Lower lobe of right lung (tissue), 2 donors: ENCODE data around the gene ATAD1. TPM values are rescaled to one million over a fixed set of nuclear protein-coding genes. Genes with fewer than 3 reads are reported as not detected.

Experiments used
- ATAC-seq, 2 donors: fragments of 200-7000 bp; cut with Tn5 transposase; one replicate each; pipeline ENCODE4 v1.9.1; 2020 to 2022; ENCODE audit warnings: mild to moderate bottlenecking in 2 of 2, moderate library complexity in 2 of 2
- DNase-seq: peaks from one replicate; pipeline ENCODE4 v3.0.0-alpha.2; 2020
- H3K27ac ChIP-seq: fragments of 200-600 bp; one replicate; pipeline ENCODE4 v1.8.0; 2022
- H3K27me3 ChIP-seq: fragments of 200-600 bp; one replicate; pipeline ENCODE4 v1.8.0; 2022; ENCODE audit warnings: low read depth
- H3K36me3 ChIP-seq: fragments of 200-600 bp; one replicate; pipeline ENCODE4 v1.8.0; 2022; ENCODE audit warnings: mild to moderate bottlenecking
- H3K4me1 ChIP-seq: fragments of 200-600 bp; one replicate; pipeline ENCODE4 v1.8.0; 2022
- H3K4me3 ChIP-seq: fragments of 200-600 bp; one replicate; pipeline ENCODE4 v1.8.0; 2022; ENCODE audit warnings: mild to moderate bottlenecking
- H3K9me3 ChIP-seq: fragments of 200-600 bp; one replicate; pipeline ENCODE4 v1.8.0; 2022
- CTCF ChIP-seq: fragments of 200-600 bp; IDR thresholded peaks from one replicate; pipeline ENCODE4 v1.8.0; 2022; ENCODE audit warnings: antibody characterized with exemption, mild to moderate bottlenecking
- intact Hi-C: fragments of 100-400 bp; cut with DNase I; formaldehyde crosslinking; loops from one replicate; pipeline ENCODE4 v1.11.0; 2022
- total RNA-seq: library from RNA; stranded (reverse); fragmentation: NEBNext Ultra II Directional; extraction: Animal tissue kit (Norgen Biotek cat#: 25700); gene quantifications from one replicate; pipeline ENCODE4 v1.2.1, GENCODE V29; 2021
- donor health status: DM: no; HTN: yes; CAD: no; lungs with severe emphysema.

The ATAD1 gene
- total RNA-seq, 1 donor from 2014 or later = 51.2 TPM

DNA sequence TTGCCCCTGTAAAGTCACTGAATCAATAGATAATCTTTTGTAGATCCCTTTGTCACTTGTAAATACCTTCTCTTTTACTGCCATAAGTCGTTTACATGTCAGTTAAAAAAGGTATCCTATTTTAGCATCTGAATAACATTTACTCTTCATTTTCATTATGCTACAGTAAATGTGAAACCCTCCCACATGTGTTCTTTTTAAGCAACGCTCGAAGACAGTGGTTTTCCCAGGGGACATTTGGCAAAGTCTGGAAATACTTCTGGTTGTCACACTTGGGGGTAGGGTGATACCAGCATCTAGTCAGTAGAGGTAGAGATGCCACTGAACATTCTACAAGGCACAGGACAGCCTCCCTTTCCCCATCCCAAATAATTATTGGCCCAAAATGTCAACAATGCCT is 23.7 kb downstream of the ATAD1 start:
- no peak for TF ChIP-seq CTCF
- Histone ChIP-seq H3K9me3 (no peaks in the 10 kb centered on the region), H3K4me1 (no peaks in the 10 kb centered on the region), H3K36me3 (peaks cover 20% of the 10 kb centered on the region), H3K27ac (no peak overlapping the region), H3K27me3 (no peaks in the 10 kb centered on the region), H3K4me3 (no peak overlapping the region)
- intact Hi-C loops = no loop called here
- DNase-seq (no peak), ATAC-seq (no peak)

DNA sequence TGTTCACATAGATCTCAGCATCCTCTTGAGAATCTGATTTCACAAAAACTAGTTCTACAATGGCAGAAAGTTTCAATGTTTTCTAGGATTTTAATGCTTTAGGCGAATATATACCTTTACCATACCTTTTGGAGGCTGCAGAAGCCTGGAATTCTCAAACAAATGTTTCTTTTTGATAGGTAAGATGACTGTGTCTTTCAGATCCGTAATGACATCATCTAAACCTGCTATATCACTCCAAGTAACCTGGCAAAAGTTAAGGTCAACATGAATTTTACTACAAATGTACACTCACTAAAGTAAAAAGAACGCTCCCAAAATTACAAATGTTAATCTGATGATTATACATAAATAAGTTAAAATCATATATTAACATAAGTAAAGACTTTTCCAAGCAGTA is 27.8 kb downstream of the ATAD1 start:
- Histone ChIP-seq H3K36me3 (peaks cover 34% of the 10 kb centered on the region), H3K27ac (no peak overlapping the region), H3K9me3 (no peaks in the 10 kb centered on the region), H3K27me3 (no peaks in the 10 kb centered on the region), H3K4me1 (no peaks in the 10 kb centered on the region), H3K4me3 (no peak overlapping the region)
- intact Hi-C loops = no loop called here
- no peak for ATAC-seq
- no peak for TF ChIP-seq CTCF
- no peak for DNase-seq

GRCh38 chr10:87786421-87786820 is 31.6 kb downstream of the ATAD1 start:
- Histone ChIP-seq H3K27ac (no peak overlapping the region), H3K4me1 (no peaks in the 10 kb centered on the region), H3K36me3 (peaks cover 46% of the 10 kb centered on the region), H3K27me3 (no peaks in the 10 kb centered on the region), H3K4me3 (no peak overlapping the region), H3K9me3 (no peaks in the 10 kb centered on the region)
- TF ChIP-seq CTCF = no peak
- ATAC-seq (no peak), DNase-seq (no peak)
- intact Hi-C loops = no loop called here

DNA sequence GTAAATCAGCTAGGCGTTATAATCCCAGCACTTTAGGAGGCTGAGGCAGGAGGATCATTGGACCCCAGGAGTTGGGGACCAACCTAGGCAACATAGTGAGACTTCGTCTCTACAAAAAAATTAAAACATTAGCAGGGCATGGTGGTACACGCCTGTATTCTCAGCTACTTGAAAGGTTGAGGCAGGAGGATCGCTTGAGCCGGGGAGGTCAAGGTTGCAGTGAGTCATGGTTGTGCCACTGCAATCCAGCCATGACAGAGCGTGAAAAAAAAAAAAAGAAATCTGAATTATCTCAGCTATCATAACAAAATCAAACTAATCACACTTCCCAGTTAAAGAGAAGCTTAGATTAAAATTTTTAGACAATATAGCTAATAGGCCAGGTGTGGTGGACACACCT is 35.3 kb downstream of the ATAD1 start:
- no peak overlapping the region for H3K27ac ChIP-seq
- intact Hi-C loops = no loop called here
- no peak for ATAC-seq

GRCh38 chr10:87781545-87781944 is 36.5 kb downstream of the ATAD1 start:
- H3K9me3 ChIP-seq = no peaks in the 10 kb centered on the region
- no peaks in the 10 kb centered on the region for H3K27me3 ChIP-seq
- peaks cover 41% of the 10 kb centered on the region for H3K36me3 ChIP-seq
- ATAC-seq (no peak), DNase-seq (no peak)
- no peak overlapping the region for H3K27ac ChIP-seq
- intact Hi-C loops = no loop called here
- H3K4me1 ChIP-seq = no peaks in the 10 kb centered on the region
- H3K4me3 ChIP-seq = no peak overlapping the region
- TF ChIP-seq CTCF = no peak

More for the DNA sequence above, 35.3 kb downstream of the ATAD1 start:
- Histone ChIP-seq H3K36me3 (peaks cover 41% of the 10 kb centered on the region), H3K4me3 (no peak overlapping the region), H3K27me3 (no peaks in the 10 kb centered on the region), H3K4me1 (no peaks in the 10 kb centered on the region), H3K9me3 (no peaks in the 10 kb centered on the region)
- TF ChIP-seq CTCF = no peak
- DNase-seq = no peak

DNA sequence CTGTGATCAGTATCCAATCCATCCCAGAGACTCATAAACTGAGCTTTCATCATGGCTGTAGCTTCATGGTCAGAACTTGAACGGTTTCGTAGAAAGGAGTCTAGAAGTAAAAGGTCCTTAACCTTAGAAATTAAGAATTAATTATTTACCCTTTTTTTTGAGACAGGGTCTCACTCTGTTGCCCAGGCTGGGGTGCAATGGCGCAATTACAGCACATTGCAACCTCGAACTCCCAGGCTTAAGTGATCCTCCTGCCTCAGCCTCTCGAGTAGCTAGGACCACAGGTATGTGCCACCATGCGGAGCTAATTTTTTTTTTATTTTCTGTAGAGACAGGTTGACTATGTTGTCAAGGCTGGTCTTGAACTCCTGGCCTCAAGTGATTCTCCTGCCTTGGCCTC is 41.7 kb downstream of the ATAD1 start:
- H3K4me3 ChIP-seq = no peak overlapping the region
- no peaks in the 10 kb centered on the region for H3K9me3 ChIP-seq
- ATAC-seq = no peak
- TF ChIP-seq CTCF = no peak
- peaks cover 44% of the 10 kb centered on the region for H3K36me3 ChIP-seq
- intact Hi-C loops = no loop called here
- H3K27ac ChIP-seq = no peak overlapping the region
- DNase-seq = no peak
- H3K4me1 ChIP-seq = no peaks in the 10 kb centered on the region
- H3K27me3 ChIP-seq = no peaks in the 10 kb centered on the region
